HepG2 (cell line): ENCODE data around the gene DCAF6. TPM values are rescaled to one million over a fixed set of nuclear protein-coding genes. Genes with fewer than 3 reads are reported as not detected.

Experiments
- CAMTA2 ChIP-seq: sonication (generic); formaldehyde crosslinking; IDR thresholded peaks from 2 replicates; pipeline ENCODE4 v1.4.0; 2020; ENCODE audit warnings: mild to moderate bottlenecking, missing genetic modification reagents, borderline replicate concordance
- CHD2 ChIP-seq: IDR thresholded peaks from 2 replicates; pipeline ENCODE4 v1.6.1; 2011; ENCODE audit warnings: low read depth, low read length, improper control_type of control experiment
- IKZF1 ChIP-seq: fragments of 450-650 bp; IDR thresholded peaks from 2 replicates; pipeline ENCODE4 v1.7.1; 2016
- IKZF5 ChIP-seq: IDR thresholded peaks from 2 replicates; pipeline ENCODE4 v1.6.1; 2018; ENCODE audit warnings: missing genetic modification reagents, mild to moderate bottlenecking, missing compliant biosample characterization
- IRF2 ChIP-seq: IDR thresholded peaks from 2 replicates; pipeline ENCODE4 v1.6.1; 2018; ENCODE audit warnings: missing genetic modification reagents, missing compliant biosample characterization
- PHF21A ChIP-seq: sonication (generic); formaldehyde crosslinking; IDR thresholded peaks from 2 replicates; pipeline ENCODE4 v1.5.0; 2020; ENCODE audit warnings: mild to moderate bottlenecking, missing genetic modification reagents
- RCOR2 ChIP-seq: IDR thresholded peaks from 2 replicates; pipeline ENCODE4 v1.6.1; 2016; ENCODE audit warnings: missing biosample characterization, missing genetic modification reagents
- RFXAP ChIP-seq: sonication (generic); formaldehyde crosslinking; IDR thresholded peaks from 2 replicates; pipeline ENCODE4 v1.4.0; 2020; ENCODE audit warnings: missing genetic modification reagents, borderline replicate concordance
- RORA ChIP-seq: sonication (generic); formaldehyde crosslinking; IDR thresholded peaks from 2 replicates; pipeline ENCODE4 v1.5.0; 2020; ENCODE audit warnings: mild to moderate bottlenecking, missing genetic modification reagents, moderate library complexity
- SOX6 ChIP-seq, 2 experiments: fragments of 450-650 bp in 1 of 2; sonication (generic) in 1 of 2; formaldehyde crosslinking in 1 of 2; IDR thresholded peaks; 2 replicates each; pipeline versions ENCODE4 v1.4.0 to v1.6.1; 2017 to 2020; ENCODE audit warnings: antibody characterized with exemption in 1 of 2, mild to moderate bottlenecking in 1 of 2, missing genetic modification reagents in 1 of 2
- SP5 ChIP-seq: IDR thresholded peaks from 2 replicates; pipeline ENCODE4 v1.6.1; 2016; ENCODE audit warnings: low read depth, borderline replicate concordance
- ZNF451 ChIP-seq: sonication (generic); formaldehyde crosslinking; IDR thresholded peaks from 2 replicates; pipeline ENCODE4 v1.5.0; 2020; ENCODE audit warnings: mild to moderate bottlenecking, missing genetic modification reagents
- ZNF773 ChIP-seq: sonication (generic); formaldehyde crosslinking; IDR thresholded peaks from 2 replicates; pipeline ENCODE4 v1.4.0; 2020; ENCODE audit warnings: missing genetic modification reagents, borderline replicate concordance
- polyA plus RNA-seq, 8 experiments: library from polyadenylated mRNA; depleted of rRNA in 3 of 8; stranded (reverse) in 7 of 8; unstranded in 1 of 8; fragments of >200 nt; fragmentation: Illumina TruSeq in 4 of 8; extraction: Trizol in 4 of 8; gene quantifications; 2 replicates each; pipeline versions ENCODE4 v1.2.1 to v1.2.3, GENCODE V29; 2011 to 2016; ENCODE audit warnings: low read depth in 4 of 8, missing spikeins in 1 of 8, mixed read lengths in 1 of 8; ENCODE audit not compliant: insufficient read depth in 1 of 8
- total RNA-seq, 5 experiments: library from RNA; depleted of rRNA; stranded (reverse); fragments of >200 nt; fragmentation: Illumina TruSeq; extraction: Trizol; gene quantifications; 2 replicates each; pipeline ENCODE4 v1.2.3, GENCODE V29; 2016; ENCODE audit warnings: low read depth in 1 of 5
- TF ChIP-seq, protein P1 (sequence below): sonication (generic); formaldehyde crosslinking; conservative IDR thresholded peaks from 2 replicates; pipeline ENCODE4 v1.5.0; 2020; ENCODE audit warnings: missing genetic modification reagents
- TF ChIP-seq, protein P2 (sequence below): sonication (generic); formaldehyde crosslinking; IDR thresholded peaks from 2 replicates; pipeline ENCODE4 v1.5.0; 2020; ENCODE audit warnings: missing genetic modification reagents, mild to moderate bottlenecking, borderline replicate concordance

DCAF6 gene
- total and polyA plus RNA-seq, 2 of the 13 experiments (the other 11 are each of a cell fraction or from before 2014, with no cell fraction given) = 24.7 to 33.7 TPM

DNA sequence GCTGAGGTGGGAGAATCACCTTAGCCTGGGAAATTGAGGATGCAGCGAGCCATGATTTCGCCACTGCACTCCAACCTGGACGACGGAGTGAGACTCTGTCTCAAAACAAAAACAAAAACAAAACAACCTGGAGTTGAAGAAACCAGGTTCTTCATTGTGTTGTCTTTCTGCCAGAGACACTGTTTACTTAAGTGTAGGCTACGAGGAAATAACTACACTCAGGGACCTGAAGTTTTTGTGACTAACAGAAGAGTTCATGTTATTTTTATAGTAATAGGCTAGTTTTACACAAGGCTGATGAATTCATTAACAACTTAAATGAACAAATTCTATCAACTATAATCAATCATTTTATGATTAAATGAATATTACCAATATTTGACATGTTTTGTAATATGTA, 98.9 kb downstream of the DCAF6 start (continued):
- no peak for TF ChIP-seq CAMTA2 (CRISPR knock-in tag)
- no peak for TF ChIP-seq PHF21A
- no peak for TF ChIP-seq IRF2 (CRISPR knock-in tag)
- no peak for TF ChIP-seq IKZF5 (CRISPR knock-in tag)
- no peak for TF ChIP-seq SOX6 (IDR thresholded peaks at IDR 0.05)
- no peak for TF ChIP-seq SOX6 (CRISPR knock-in tag; IDR thresholded peaks at IDR 0.05)
- TF ChIP-seq IKZF1 = no peak
- TF ChIP-seq RCOR2 (CRISPR knock-in tag) = no peak
- no peak for TF ChIP-seq RORA
- no peak for TF ChIP-seq ZNF773 (CRISPR knock-in tag)
- no peak for TF ChIP-seq SP5
- TF ChIP-seq, protein P1, sequence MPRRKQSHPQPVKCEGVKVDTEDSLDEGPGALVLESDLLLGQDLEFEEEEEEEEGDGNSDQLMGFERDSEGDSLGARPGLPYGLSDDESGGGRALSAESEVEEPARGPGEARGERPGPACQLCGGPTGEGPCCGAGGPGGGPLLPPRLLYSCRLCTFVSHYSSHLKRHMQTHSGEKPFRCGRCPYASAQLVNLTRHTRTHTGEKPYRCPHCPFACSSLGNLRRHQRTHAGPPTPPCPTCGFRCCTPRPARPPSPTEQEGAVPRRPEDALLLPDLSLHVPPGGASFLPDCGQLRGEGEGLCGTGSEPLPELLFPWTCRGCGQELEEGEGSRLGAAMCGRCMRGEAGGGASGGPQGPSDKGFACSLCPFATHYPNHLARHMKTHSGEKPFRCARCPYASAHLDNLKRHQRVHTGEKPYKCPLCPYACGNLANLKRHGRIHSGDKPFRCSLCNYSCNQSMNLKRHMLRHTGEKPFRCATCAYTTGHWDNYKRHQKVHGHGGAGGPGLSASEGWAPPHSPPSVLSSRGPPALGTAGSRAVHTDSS (CRISPR knock-in tag) = no peak
- TF ChIP-seq RFXAP (CRISPR knock-in tag) = no peak
- TF ChIP-seq, protein P2, sequence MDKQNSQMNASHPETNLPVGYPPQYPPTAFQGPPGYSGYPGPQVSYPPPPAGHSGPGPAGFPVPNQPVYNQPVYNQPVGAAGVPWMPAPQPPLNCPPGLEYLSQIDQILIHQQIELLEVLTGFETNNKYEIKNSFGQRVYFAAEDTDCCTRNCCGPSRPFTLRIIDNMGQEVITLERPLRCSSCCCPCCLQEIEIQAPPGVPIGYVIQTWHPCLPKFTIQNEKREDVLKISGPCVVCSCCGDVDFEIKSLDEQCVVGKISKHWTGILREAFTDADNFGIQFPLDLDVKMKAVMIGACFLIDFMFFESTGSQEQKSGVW (CRISPR knock-in tag) = no peak
- TF ChIP-seq ZNF451 (CRISPR knock-in tag) = no peak
- TF ChIP-seq CHD2 = no peak
